ENCODE results near the gene PLK5. TPM values are rescaled to one million over a fixed set of nuclear protein-coding genes. Genes with fewer than 3 reads are reported as not detected.

PLK5 gene
- total and polyA plus RNA-seq, 2 of the 4 experiments (the other 2 are of a cell fraction), result not detected

DNA sequence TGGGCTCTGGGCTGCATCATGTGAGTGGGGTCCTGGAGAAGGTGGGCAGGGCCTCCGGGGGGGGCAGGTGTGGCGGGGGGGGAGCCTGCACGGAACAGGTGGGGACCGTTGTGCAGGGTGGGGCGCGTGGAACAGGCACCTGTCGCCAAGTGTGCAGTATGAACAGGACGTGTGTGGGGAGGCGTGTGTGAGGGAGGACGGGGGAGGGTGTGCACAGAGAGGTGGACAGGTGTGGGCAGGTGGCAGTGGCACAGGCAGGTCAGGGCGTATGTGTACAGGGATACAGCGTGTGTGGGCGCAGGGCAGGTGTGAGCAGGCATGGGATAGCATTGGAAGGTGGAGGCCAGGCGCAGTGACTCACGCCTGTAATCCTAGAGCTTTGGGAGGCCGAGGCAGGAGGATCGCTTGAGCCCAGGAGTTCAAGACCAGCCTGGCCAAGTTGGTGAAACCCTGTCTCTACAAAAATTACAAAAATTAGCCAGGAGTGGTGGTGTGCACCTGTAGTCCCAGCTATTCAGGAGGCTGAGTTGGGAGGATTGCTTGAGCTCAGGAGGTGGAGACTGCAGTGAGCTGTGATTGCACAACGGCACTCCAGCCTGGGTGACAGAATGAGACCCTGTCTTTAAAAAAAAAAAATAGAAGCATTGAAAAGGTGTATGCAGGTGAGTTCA is 3.2 kb downstream of the PLK5 start:
- no peaks in the 10 kb centered on the region; the same call in 1 of the 2 replicates for H3K4me1 ChIP-seq (ENCODE audit: control insufficient read depth, insufficient read depth, low read length)
- H3K79me1 ChIP-seq (ENCODE audit: low read depth in 1 of 2, low read length in 2 of 2), result no peaks in the 10 kb centered on the region
- no peak overlapping the region for H3K9ac ChIP-seq (ENCODE audit: low read depth, low read length)
- no peak overlapping the region for H2BK5ac ChIP-seq (ENCODE audit: low read depth, low read length, poor library complexity, severe bottlenecking)
- no peak overlapping the region for H3K18ac ChIP-seq (ENCODE audit: low read depth, low read length)
- H3K4me2 ChIP-seq (ENCODE audit: low read depth, low read length), result no peak overlapping the region
- H3K9me3 ChIP-seq (ENCODE audit: control insufficient read depth, insufficient read depth, low read length), result no peaks in the 10 kb centered on the region
- H3K23ac ChIP-seq (ENCODE audit: low read depth, low read length), result no peak overlapping the region
- H2BK15ac ChIP-seq (ENCODE audit: low read depth, low read length), result no peak overlapping the region
- H4K8ac ChIP-seq (ENCODE audit: low read depth in 2 of 2, low read length in 2 of 2), result no peak overlapping the region
- H3K14ac ChIP-seq (replicated peaks; ENCODE audit: low read depth, low read length), result no peak overlapping the region
- dilution Hi-C loops (cut with HindIII; ENCODE audit: low sequenced_read_pairs, unreplicated experiment), result no loop called here
- H2AFZ ChIP-seq (replicated peaks; ENCODE audit: low read length, poor library complexity), result no peak overlapping the region
- H2BK20ac ChIP-seq (ENCODE audit: low read depth, low read length), result no peak overlapping the region
- no peak overlapping the region for H4K91ac ChIP-seq (ENCODE audit: insufficient read depth, low read depth, low read length)
- no peak overlapping the region for H2AK9ac ChIP-seq (replicated peaks; ENCODE audit: low read depth, low read length, poor library complexity)
- no peaks in the 10 kb centered on the region for H3K36me3 ChIP-seq (ENCODE audit: control insufficient read depth, insufficient read depth, low read length)
- H3K27ac ChIP-seq (ENCODE audit: insufficient read depth, low read length), result no peak overlapping the region
- H2AK5ac ChIP-seq (ENCODE audit: low read depth, low read length), result no peak overlapping the region
- peaks cover 30% of the 10 kb centered on the region for H3K27me3 ChIP-seq (ENCODE audit: control insufficient read depth, insufficient read depth, low read length)
- no peak overlapping the region for H3K56ac ChIP-seq (ENCODE audit: extremely low read depth, insufficient read depth, low read length)
- in situ Hi-C loops (cut with MboI; ENCODE audit: low sequenced_read_pairs), result loop anchor here (25.0 kb wide), 1 partner anchor 260 kb away; no protein-coding TSS in a partner anchor
- H3K4ac ChIP-seq (ENCODE audit: low read depth, low read length), result no peak overlapping the region
- ChIA-PET CTCF (interaction anchor here (0.5 kb wide), 1 partner anchor 8 kb away, joined by 3 read pairs; no protein-coding TSS in a partner anchor), POLR2A (ENCODE audit: unreplicated experiment) (interaction anchor here (0.7 kb wide), 1 partner anchor 127 kb away, joined by 4 read pairs; no protein-coding TSS in a partner anchor)
- peaks cover 7% of the 10 kb centered on the region; the same call in 1 of the 2 replicates for H4K20me1 ChIP-seq (ENCODE audit: insufficient read depth, low read length)
- H3K9me1 ChIP-seq (ENCODE audit: insufficient read depth, low read length), result peaks cover 4% of the 10 kb centered on the region; the same call in 1 of the 2 replicates
- 76% methylated on average over 5 of the region's 18 CpGs; no CpG with 5 or more reads in 1 of the 2 experiments for WGBS, 2 experiments (ENCODE audit: extremely low coverage in 2 of 2, insufficient read length in 1 of 2)
- H3K4me3 ChIP-seq (ENCODE audit: insufficient read depth, low read depth, low read length), result no peak overlapping the region
- H4K5ac ChIP-seq (ENCODE audit: low read depth, low read length), result no peak overlapping the region
- intact Hi-C loops (cut with micrococcal nuclease), result no loop called here
- DNase-seq, result no peak
- ATAC-seq (ENCODE audit: low read depth), result no peak
- no TSS peak for BruUV-seq (replicated peaks)
- no peak overlapping the region for H2BK120ac ChIP-seq (ENCODE audit: low read depth, low read length)
- TF ChIP-seq, protein P1, sequence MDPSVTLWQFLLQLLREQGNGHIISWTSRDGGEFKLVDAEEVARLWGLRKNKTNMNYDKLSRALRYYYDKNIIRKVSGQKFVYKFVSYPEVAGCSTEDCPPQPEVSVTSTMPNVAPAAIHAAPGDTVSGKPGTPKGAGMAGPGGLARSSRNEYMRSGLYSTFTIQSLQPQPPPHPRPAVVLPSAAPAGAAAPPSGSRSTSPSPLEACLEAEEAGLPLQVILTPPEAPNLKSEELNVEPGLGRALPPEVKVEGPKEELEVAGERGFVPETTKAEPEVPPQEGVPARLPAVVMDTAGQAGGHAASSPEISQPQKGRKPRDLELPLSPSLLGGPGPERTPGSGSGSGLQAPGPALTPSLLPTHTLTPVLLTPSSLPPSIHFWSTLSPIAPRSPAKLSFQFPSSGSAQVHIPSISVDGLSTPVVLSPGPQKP (IDR thresholded peaks at IDR 0.05; ENCODE audit: borderline replicate concordance, low read depth, low read length), result no peak
- TF ChIP-seq RFX5 (IDR thresholded peaks at IDR 0.05; ENCODE audit: low read depth, low read length) (no peak), MAZ (IDR thresholded peaks at IDR 0.05; ENCODE audit: borderline replicate concordance, low read depth, low read length) (no peak), MXI1 (IDR thresholded peaks at IDR 0.05; ENCODE audit: borderline replicate concordance, low read depth, low read length) (no peak), SMC3 (IDR thresholded peaks at IDR 0.05; ENCODE audit: low read depth, low read length) (no peak), CEBPB (IDR thresholded peaks at IDR 0.05; ENCODE audit: low read depth, low read length) (no peak), NFE2L2 (IDR thresholded peaks at IDR 0.05; ENCODE audit: low read depth, low read length) (no peak), RAD21 (IDR thresholded peaks at IDR 0.05; ENCODE audit: low read length) (no peak), BHLHE40 (IDR thresholded peaks at IDR 0.05; ENCODE audit: low read depth, low read length) (no peak), POLR2A (IDR thresholded peaks at IDR 0.05; ENCODE audit: low read depth, low read length) (no peak), FOS (IDR thresholded peaks at IDR 0.05; ENCODE audit: low read depth, low read length) (no peak), MAFK (IDR thresholded peaks at IDR 0.05; ENCODE audit: low read depth, low read length) (no peak), RCOR1 (IDR thresholded peaks at IDR 0.05; ENCODE audit: insufficient replicate concordance, low read length) (no peak)
- TF ChIP-seq, protein P2, sequence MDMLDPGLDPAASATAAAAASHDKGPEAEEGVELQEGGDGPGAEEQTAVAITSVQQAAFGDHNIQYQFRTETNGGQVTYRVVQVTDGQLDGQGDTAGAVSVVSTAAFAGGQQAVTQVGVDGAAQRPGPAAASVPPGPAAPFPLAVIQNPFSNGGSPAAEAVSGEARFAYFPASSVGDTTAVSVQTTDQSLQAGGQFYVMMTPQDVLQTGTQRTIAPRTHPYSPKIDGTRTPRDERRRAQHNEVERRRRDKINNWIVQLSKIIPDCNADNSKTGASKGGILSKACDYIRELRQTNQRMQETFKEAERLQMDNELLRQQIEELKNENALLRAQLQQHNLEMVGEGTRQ (IDR thresholded peaks at IDR 0.05; ENCODE audit: low read depth, low read length), result no peak
- TF ChIP-seq, protein P3, sequence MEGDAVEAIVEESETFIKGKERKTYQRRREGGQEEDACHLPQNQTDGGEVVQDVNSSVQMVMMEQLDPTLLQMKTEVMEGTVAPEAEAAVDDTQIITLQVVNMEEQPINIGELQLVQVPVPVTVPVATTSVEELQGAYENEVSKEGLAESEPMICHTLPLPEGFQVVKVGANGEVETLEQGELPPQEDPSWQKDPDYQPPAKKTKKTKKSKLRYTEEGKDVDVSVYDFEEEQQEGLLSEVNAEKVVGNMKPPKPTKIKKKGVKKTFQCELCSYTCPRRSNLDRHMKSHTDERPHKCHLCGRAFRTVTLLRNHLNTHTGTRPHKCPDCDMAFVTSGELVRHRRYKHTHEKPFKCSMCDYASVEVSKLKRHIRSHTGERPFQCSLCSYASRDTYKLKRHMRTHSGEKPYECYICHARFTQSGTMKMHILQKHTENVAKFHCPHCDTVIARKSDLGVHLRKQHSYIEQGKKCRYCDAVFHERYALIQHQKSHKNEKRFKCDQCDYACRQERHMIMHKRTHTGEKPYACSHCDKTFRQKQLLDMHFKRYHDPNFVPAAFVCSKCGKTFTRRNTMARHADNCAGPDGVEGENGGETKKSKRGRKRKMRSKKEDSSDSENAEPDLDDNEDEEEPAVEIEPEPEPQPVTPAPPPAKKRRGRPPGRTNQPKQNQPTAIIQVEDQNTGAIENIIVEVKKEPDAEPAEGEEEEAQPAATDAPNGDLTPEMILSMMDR (conservative IDR thresholded peaks at IDR 0.05; ENCODE audit: low read depth, low read length), result no peak

All from IMR-90 (cell line).